ENCODE results near the gene UST. TPM values are rescaled to one million over a fixed set of nuclear protein-coding genes. Genes with fewer than 3 reads are reported as not detected.

UST gene
- total and polyA plus RNA-seq, 9 of the 15 experiments (the other 6 are each of a cell fraction or from before 2014, with no cell fraction given), result 0.04 to 0.10 TPM; not detected in 7

DNA sequence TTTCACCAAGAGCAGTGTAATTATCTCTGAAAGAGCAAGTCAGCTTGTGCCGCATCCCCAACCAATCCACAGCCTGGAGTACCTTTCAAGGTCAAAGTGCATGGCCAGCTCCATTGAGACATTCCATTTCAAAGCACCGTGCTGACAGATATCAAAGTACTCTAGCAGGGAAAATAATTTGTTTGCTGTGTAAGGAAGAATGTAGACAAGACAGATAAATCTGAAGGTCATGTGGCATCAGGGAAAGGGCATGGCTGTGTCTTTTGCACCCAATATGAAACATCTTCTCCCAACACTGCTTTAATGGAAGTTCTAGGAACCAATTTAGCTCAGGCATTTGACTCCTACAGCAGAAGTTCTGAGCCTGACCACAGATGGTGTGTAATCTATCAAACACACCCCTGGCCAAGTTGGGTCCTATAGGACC is 328.0 kb downstream of the UST start:
- no peaks in the 10 kb centered on the region for H3K36me3 ChIP-seq (ENCODE audit: control insufficient read depth, insufficient read depth, low read length)
- ATAC-seq (no peak), FAIRE-seq (no peak), DNase-seq (ENCODE audit: extremely low read depth in 1 of 4, low spot score in 3 of 4) (no peak)
- BruUV-seq (replicated peaks), result no TSS peak
- no peaks in the 10 kb centered on the region for H3K9me3 ChIP-seq (replicated peaks; ENCODE audit: control insufficient read depth, insufficient read depth, low read depth, low read length)
- WGBS (ENCODE audit: insufficient coverage, low coverage, missing lambda C conversion rate), result 0% methylated on average over 2 of the region's 2 CpGs
- H3K27ac ChIP-seq (ENCODE audit: extremely low read depth, low read depth, low read length), result no peak overlapping the region
- H3K79me2 ChIP-seq (ENCODE audit: control insufficient read depth, insufficient read depth, low read length), result no peaks in the 10 kb centered on the region
- ChIA-PET POLR2A (interaction anchor here (0.7 to 1.0 kb wide), 2 partner anchors 10 to 11 kb away, joined by 4 to 5 read pairs; no protein-coding TSS in a partner anchor), CTCF (ENCODE audit: low intra/inter-chr PET ratio) (no interaction called here)
- H3K9me1 ChIP-seq (ENCODE audit: control insufficient read depth, insufficient read depth, low read length), result no peaks in the 10 kb centered on the region
- H4K20me1 ChIP-seq (replicated peaks; ENCODE audit: control insufficient read depth, insufficient read depth, low read length), result no peaks in the 10 kb centered on the region; the same call in 1 of the 2 replicates
- peaks cover 22 to 38% of the 10 kb centered on the region in 2 experiments for H3K27me3 ChIP-seq (ENCODE audit: control insufficient read depth in 2 of 2, insufficient read depth in 2 of 2, low read length in 2 of 2)
- H3K4me3 ChIP-seq, result no peak overlapping the region
- intact Hi-C loops (cut with micrococcal nuclease) (no loop called here), in situ Hi-C loops (cut with MboI) (no loop called here)
- no peak overlapping the region for H3K4me2 ChIP-seq (ENCODE audit: insufficient read depth, low read length)
- no peak overlapping the region for H2AFZ ChIP-seq (ENCODE audit: low read depth, low read length)
- no peak overlapping the region for H3K9ac ChIP-seq (ENCODE audit: insufficient read depth in 1 of 2, low read depth in 2 of 2, low read length in 2 of 2)
- H3K4me1 ChIP-seq (replicated peaks in 1 of 2; ENCODE audit: control insufficient read depth in 2 of 2, insufficient read depth in 2 of 2, low read length in 2 of 2), result no peaks in the 10 kb centered on the region; a peak in 1 of 5 replicates
- TF ChIP-seq, protein P1, sequence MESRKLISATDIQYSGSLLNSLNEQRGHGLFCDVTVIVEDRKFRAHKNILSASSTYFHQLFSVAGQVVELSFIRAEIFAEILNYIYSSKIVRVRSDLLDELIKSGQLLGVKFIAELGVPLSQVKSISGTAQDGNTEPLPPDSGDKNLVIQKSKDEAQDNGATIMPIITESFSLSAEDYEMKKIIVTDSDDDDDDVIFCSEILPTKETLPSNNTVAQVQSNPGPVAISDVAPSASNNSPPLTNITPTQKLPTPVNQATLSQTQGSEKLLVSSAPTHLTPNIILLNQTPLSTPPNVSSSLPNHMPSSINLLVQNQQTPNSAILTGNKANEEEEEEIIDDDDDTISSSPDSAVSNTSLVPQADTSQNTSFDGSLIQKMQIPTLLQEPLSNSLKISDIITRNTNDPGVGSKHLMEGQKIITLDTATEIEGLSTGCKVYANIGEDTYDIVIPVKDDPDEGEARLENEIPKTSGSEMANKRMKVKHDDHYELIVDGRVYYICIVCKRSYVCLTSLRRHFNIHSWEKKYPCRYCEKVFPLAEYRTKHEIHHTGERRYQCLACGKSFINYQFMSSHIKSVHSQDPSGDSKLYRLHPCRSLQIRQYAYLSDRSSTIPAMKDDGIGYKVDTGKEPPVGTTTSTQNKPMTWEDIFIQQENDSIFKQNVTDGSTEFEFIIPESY (CRISPR knock-in tag; IDR thresholded peaks at IDR 0.05), result no peak
- TF ChIP-seq, protein P2, sequence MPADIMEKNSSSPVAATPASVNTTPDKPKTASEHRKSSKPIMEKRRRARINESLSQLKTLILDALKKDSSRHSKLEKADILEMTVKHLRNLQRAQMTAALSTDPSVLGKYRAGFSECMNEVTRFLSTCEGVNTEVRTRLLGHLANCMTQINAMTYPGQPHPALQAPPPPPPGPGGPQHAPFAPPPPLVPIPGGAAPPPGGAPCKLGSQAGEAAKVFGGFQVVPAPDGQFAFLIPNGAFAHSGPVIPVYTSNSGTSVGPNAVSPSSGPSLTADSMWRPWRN (IDR thresholded peaks at IDR 0.05; ENCODE audit: low read depth), result no peak
- TF ChIP-seq MCM3 (IDR thresholded peaks at IDR 0.05) (no peak), KDM2B (CRISPR knock-in tag; IDR thresholded peaks at IDR 0.05) (no peak), HDAC6 (IDR thresholded peaks at IDR 0.05; ENCODE audit: low read depth, low read length) (no peak), MED1 (CRISPR knock-in tag; IDR thresholded peaks at IDR 0.05; ENCODE audit: borderline replicate concordance) (no peak), ETV6 (IDR thresholded peaks at IDR 0.05; ENCODE audit: borderline replicate concordance in 1 of 2, low read depth in 2 of 2, low read length in 1 of 2) (no peak), ETV6 (CRISPR knock-in tag; IDR thresholded peaks at IDR 0.05; ENCODE audit: borderline replicate concordance) (no peak), JUN (IDR thresholded peaks at IDR 0.05; ENCODE audit: borderline replicate concordance, low read depth, low read length) (no peak), JUN (CRISPR knock-in tag; IDR thresholded peaks at IDR 0.05; ENCODE audit: borderline replicate concordance) (no peak), ZNF445 (CRISPR knock-in tag; IDR thresholded peaks at IDR 0.05; ENCODE audit: low read depth) (no peak), OTX1 (CRISPR knock-in tag; IDR thresholded peaks at IDR 0.05) (no peak), GABPB2 (CRISPR knock-in tag; conservative IDR thresholded peaks at IDR 0.05) (no peak)
- TF ChIP-seq, protein P3, sequence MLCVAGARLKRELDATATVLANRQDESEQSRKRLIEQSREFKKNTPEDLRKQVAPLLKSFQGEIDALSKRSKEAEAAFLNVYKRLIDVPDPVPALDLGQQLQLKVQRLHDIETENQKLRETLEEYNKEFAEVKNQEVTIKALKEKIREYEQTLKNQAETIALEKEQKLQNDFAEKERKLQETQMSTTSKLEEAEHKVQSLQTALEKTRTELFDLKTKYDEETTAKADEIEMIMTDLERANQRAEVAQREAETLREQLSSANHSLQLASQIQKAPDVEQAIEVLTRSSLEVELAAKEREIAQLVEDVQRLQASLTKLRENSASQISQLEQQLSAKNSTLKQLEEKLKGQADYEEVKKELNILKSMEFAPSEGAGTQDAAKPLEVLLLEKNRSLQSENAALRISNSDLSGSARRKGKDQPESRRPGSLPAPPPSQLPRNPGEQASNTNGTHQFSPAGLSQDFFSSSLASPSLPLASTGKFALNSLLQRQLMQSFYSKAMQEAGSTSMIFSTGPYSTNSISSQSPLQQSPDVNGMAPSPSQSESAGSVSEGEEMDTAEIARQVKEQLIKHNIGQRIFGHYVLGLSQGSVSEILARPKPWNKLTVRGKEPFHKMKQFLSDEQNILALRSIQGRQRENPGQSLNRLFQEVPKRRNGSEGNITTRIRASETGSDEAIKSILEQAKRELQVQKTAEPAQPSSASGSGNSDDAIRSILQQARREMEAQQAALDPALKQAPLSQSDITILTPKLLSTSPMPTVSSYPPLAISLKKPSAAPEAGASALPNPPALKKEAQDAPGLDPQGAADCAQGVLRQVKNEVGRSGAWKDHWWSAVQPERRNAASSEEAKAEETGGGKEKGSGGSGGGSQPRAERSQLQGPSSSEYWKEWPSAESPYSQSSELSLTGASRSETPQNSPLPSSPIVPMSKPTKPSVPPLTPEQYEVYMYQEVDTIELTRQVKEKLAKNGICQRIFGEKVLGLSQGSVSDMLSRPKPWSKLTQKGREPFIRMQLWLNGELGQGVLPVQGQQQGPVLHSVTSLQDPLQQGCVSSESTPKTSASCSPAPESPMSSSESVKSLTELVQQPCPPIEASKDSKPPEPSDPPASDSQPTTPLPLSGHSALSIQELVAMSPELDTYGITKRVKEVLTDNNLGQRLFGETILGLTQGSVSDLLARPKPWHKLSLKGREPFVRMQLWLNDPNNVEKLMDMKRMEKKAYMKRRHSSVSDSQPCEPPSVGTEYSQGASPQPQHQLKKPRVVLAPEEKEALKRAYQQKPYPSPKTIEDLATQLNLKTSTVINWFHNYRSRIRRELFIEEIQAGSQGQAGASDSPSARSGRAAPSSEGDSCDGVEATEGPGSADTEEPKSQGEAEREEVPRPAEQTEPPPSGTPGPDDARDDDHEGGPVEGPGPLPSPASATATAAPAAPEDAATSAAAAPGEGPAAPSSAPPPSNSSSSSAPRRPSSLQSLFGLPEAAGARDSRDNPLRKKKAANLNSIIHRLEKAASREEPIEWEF (CRISPR knock-in tag; IDR thresholded peaks at IDR 0.05), result no peak
- TF ChIP-seq, protein P4, sequence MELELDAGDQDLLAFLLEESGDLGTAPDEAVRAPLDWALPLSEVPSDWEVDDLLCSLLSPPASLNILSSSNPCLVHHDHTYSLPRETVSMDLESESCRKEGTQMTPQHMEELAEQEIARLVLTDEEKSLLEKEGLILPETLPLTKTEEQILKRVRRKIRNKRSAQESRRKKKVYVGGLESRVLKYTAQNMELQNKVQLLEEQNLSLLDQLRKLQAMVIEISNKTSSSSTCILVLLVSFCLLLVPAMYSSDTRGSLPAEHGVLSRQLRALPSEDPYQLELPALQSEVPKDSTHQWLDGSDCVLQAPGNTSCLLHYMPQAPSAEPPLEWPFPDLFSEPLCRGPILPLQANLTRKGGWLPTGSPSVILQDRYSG (tag; conservative IDR thresholded peaks at IDR 0.05; ENCODE audit: low read depth), result no peak
